Neural crest cell (in vitro differentiated cells): Measurements from ENCODE around the gene TRIM69. TPM values are rescaled to one million over a fixed set of nuclear protein-coding genes. Genes with fewer than 3 reads are reported as not detected.
"Not testable (repeated sequence)": the region's sequence is repeated elsewhere in the genome, so short reads cannot be mapped to it uniquely, and the experiment has no call there.

ENCODE experiments used
- DNase-seq: peaks from one replicate; pipeline ENCODE4 v3.0.0; 2021; ENCODE audit warnings: low read depth, mixed read lengths, low spot score
- H3K27ac Mint-ChIP-seq: one replicate; pipeline ENCODE4 v1.8.0; 2021; ENCODE audit warnings: mild to moderate bottlenecking, mixed read lengths; ENCODE audit not compliant: unreplicated experiment
- H3K27me3 Mint-ChIP-seq: 2 replicates; pipeline ENCODE4 v1.8.0; 2021; ENCODE audit warnings: low read depth, mild to moderate bottlenecking, mixed read lengths
- H3K36me3 Mint-ChIP-seq: 2 replicates; pipeline ENCODE4 v1.8.0; 2021; ENCODE audit warnings: low read depth, mild to moderate bottlenecking, mixed read lengths
- H3K4me1 Mint-ChIP-seq: 2 replicates; pipeline ENCODE4 v1.8.0; 2021; ENCODE audit warnings: mixed read lengths
- H3K4me3 Mint-ChIP-seq: one replicate; pipeline ENCODE4 v1.8.0; 2021; ENCODE audit warnings: mild to moderate bottlenecking, mixed read lengths
- H3K9me3 Mint-ChIP-seq: 2 replicates; pipeline ENCODE4 v1.8.0; 2021; ENCODE audit warnings: mixed read lengths
- CTCF ChIP-seq: fragments of 200-600 bp; sonication (generic); conservative IDR thresholded peaks from 2 replicates; pipeline ENCODE4 v1.5.0; 2021; ENCODE audit warnings: antibody characterized with exemption, mild to moderate bottlenecking
- total RNA-seq: library from RNA; stranded (reverse); gene quantifications from 2 replicates; pipeline ENCODE4 v1.2.1, GENCODE V29; 2021

TRIM69 gene
- total RNA-seq, 1 donor from 2014 or later: 15.2 TPM

DNA sequence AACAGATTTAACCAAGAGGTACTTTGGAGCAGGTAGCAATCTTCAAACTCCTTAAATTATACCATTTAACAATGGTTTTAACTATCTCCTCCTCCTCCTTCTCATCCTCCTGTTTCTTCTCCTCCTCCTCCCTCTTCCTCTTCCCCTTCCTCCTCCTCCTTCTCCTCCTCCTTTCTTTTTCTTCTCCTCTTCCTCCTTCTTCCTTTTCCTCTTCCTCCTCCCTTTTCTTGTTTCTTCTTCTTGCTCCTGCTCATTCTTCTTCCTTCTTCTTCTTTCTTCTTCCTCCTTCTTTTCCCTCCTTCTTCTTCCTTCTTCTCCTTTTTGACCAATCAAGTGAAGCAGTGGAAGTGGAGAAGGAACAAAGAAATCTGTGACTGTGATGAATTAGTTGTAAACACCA lies 39.3 kb upstream of the TRIM69 start:
- Mint-ChIP-seq H3K9me3 (peaks cover 14% of the 10 kb centered on the region), H3K27me3 (peaks cover 48% of the 10 kb centered on the region), H3K4me3 (no peak overlapping the region), H3K4me1 (no peaks in the 10 kb centered on the region), H3K36me3 (no peaks in the 10 kb centered on the region), H3K27ac (no peak overlapping the region)
- TF ChIP-seq CTCF: no peak
- DNase-seq: no peak

DNA sequence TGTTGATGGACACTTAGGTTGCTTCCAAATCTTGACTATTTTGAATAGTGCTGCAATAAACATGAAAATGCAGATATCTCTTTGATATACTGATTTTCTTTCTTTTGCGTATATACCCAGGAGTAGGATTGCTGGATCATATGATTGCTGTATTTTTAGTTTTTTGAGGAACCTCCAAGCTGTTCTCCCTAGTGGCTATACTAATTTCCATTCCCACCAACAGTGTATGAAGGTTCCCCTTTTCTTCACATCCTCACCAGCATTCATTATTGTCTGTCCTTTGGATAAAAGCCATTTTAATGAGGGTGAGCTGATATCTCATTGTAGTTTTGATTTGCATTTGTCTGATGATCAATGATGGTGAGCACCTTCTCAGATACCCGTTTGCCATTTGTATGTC lies 37.7 kb upstream of the TRIM69 start:
- no peak for TF ChIP-seq CTCF
- no peak for DNase-seq
- Mint-ChIP-seq H3K9me3 (peaks cover 20% of the 10 kb centered on the region), H3K4me1 (no peaks in the 10 kb centered on the region), H3K27me3 (peaks cover 54% of the 10 kb centered on the region), H3K4me3 (no peak overlapping the region), H3K36me3 (no peaks in the 10 kb centered on the region), H3K27ac (no peak overlapping the region)

DNA sequence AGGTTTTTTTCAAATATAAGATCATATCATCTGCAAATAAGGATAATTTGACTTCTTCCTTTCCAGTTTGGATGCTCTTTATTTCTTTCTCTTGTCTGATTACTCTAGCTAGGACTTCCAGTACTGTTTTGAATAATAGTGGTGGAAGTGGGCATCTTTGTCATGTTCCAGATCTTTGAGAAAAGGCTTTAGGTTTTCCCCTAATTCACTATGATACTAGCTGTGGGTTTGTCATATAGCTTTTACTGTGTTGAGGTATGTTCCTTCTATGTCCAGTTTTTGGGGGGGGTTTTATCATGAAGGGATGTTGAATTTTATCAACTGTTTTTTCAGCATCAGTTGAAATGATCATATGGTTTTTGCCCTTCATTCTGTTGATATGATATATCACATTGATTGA lies 35.7 kb upstream of the TRIM69 start:
- peaks cover 24% of the 10 kb centered on the region for H3K9me3 Mint-ChIP-seq
- H3K27ac Mint-ChIP-seq, H3K4me3 Mint-ChIP-seq, H3K36me3 Mint-ChIP-seq, H3K4me1 Mint-ChIP-seq, DNase-seq: not testable (repeated sequence)
- peaks cover 50% of the 10 kb centered on the region for H3K27me3 Mint-ChIP-seq

DNA sequence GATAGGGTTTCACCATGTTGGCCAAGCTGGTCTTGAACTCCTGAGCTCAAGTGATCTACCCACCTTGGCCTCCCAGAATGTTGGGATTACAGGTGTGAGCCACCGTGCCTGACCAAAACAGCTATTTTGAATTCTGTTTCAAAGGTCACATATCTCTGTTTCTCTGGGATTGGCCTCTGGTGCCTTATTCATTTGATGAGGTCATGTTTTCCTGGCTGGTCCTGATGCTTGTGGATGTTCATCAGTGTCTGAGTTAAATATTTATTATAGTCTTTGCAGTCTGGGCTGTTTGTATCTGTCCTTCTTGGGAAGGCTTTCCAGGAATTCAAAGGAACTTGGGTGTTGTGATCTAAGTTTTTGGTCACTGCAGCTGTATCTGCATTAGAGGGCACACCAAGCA lies 30.3 kb upstream of the TRIM69 start:
- no peak for DNase-seq
- peaks cover 16% of the 10 kb centered on the region for H3K27me3 Mint-ChIP-seq
- peaks cover 11% of the 10 kb centered on the region for H3K9me3 Mint-ChIP-seq
- no peak overlapping the region for H3K4me3 Mint-ChIP-seq
- H3K27ac Mint-ChIP-seq: no peak overlapping the region
- TF ChIP-seq CTCF: no peak
- H3K4me1 Mint-ChIP-seq: peaks cover 5% of the 10 kb centered on the region
- H3K36me3 Mint-ChIP-seq: no peaks in the 10 kb centered on the region

DNA sequence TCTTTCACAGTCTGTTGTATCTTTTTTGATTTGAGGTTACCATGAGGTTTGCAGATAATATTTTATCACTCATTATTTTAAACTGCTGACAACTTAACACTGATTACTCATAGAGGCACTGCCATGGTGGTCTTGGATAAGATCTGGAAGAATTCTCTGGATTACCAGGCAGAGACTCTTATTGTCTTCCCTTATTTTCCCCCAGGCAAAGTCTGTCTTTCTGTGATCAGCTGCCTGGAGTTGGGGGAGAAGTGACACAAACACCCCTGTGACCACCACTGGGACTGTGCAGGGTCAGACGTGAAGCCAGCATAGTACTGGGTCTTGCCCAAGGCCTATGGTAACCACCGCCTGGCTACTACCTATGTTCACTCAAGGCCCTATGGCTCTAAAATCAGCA lies 29.9 kb upstream of the TRIM69 start:
- TF ChIP-seq CTCF: no peak
- Mint-ChIP-seq H3K4me3 (no peak overlapping the region), H3K27ac (no peak overlapping the region), H3K9me3 (peaks cover 11% of the 10 kb centered on the region), H3K36me3 (no peaks in the 10 kb centered on the region), H3K27me3 (peaks cover 13% of the 10 kb centered on the region), H3K4me1 (peaks cover 9% of the 10 kb centered on the region)
- DNase-seq: no peak

GRCh38 chr15:44706946-44707636 lies 29.2 kb upstream of the TRIM69 start:
- no peaks in the 10 kb centered on the region for H3K36me3 Mint-ChIP-seq
- no peak for TF ChIP-seq CTCF
- DNase-seq: no peak
- H3K27ac Mint-ChIP-seq: peak overlapping the region; percentile 67
- no peak overlapping the region for H3K4me3 Mint-ChIP-seq
- peaks cover 10% of the 10 kb centered on the region for H3K9me3 Mint-ChIP-seq
- peaks cover 12% of the 10 kb centered on the region for H3K4me1 Mint-ChIP-seq
- peaks cover 10% of the 10 kb centered on the region for H3K27me3 Mint-ChIP-seq
